ENCODE results near the gene CCDC138. TPM values are rescaled to one million over a fixed set of nuclear protein-coding genes. Genes with fewer than 3 reads are reported as not detected.
"Not testable (repeated sequence)": the region's sequence is repeated elsewhere in the genome, so short reads cannot be mapped to it uniquely, and the experiment has no call there.

The CCDC138 gene, protein sequence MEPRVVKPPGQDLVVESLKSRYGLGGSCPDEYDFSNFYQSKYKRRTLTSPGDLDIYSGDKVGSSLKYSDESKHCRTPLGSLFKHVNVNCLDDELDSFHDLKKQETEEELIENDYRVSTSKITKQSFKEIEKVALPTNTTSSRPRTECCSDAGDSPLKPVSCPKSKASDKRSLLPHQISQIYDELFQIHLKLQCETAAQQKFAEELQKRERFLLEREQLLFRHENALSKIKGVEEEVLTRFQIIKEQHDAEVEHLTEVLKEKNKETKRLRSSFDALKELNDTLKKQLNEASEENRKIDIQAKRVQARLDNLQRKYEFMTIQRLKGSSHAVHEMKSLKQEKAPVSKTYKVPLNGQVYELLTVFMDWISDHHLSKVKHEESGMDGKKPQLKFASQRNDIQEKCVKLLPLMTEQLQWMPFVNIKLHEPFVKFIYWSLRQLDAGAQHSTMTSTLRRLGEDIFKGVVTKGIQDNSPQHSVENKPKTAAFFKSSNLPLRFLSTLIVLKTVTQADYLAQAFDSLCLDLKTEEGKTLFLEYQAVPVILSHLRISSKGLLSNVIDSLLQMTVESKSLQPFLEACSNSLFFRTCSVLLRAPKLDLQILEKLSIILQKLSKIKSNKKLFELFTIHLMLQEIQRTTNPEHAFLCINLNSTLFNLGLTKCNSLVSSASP
- 1 to 10 TPM; 4.2 to 4.5 TPM for total RNA-seq

DNA sequence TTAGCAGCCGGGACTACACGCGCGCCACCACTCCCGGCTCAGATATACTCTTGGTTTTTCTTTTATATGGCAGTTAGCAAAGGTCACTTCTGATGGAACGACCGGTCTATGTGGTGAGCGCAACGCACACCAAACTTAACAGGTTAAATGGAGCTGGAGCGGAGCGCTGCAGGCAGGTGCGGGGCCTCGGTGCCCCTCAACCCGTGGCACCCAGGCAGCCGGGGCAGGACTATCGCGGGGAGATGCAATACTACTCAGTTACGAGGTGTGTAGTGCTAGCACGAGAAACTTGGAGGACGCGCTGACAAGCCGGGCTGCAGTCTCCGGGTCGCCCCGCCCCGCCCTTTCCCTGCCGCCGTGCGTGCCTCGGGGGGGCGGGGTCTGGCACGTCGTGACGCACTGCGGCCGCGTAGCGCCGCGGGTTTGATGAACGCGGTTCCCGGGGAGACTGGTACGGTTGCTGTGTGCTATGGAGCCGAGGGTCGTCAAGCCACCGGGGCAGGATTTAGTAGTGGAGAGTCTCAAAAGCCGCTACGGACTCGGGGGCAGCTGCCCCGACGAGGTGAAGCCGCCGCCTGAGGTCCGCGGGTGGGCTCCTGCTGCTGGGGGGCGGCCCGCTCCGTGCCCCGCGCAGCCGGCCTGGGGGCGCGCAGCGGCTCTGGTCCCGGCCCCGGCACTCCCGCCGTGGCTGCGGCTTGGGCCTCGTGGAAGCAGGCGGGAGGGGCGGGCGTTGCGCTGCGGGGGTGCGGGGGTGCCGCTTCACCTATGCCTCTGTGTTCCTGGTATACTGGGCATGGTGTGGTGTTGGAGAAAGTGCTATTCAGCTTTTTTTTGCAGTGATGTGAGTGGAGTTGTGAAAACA lies at the start of gene CCDC138:
Gene CCDC138, plus strand, starts transcription at position 418 of the 862 bp plus-strand sequence. Its CDS starts 52 bp downstream, at position 470.
- Histone ChIP-seq H3K27me3 (replicated peaks; ENCODE audit: insufficient read depth) (no peaks in the 10 kb centered on the region), H3K27ac (peak within 1 kb of the TSS; percentile 69 to 76), H3K36me3 (no peaks in the 10 kb centered on the region), H3K9me3 (no peaks in the 10 kb centered on the region), H3K4me1 (replicated peaks) (no peaks in the 10 kb centered on the region), H3K4me3 (peak within 1 kb of the TSS; percentile 65 to 88)
- peak; percentile 83 for DNase-seq (ENCODE audit: low spot score)
- intact Hi-C loops (cut with DNase I) = no loop called here
- TF ChIP-seq POLR2A (IDR thresholded peaks at IDR 0.05) (peak; percentile 35), POLR2AphosphoS5 (IDR thresholded peaks at IDR 0.05) (peak; percentile 65)
- TF ChIP-seq, protein P1, sequence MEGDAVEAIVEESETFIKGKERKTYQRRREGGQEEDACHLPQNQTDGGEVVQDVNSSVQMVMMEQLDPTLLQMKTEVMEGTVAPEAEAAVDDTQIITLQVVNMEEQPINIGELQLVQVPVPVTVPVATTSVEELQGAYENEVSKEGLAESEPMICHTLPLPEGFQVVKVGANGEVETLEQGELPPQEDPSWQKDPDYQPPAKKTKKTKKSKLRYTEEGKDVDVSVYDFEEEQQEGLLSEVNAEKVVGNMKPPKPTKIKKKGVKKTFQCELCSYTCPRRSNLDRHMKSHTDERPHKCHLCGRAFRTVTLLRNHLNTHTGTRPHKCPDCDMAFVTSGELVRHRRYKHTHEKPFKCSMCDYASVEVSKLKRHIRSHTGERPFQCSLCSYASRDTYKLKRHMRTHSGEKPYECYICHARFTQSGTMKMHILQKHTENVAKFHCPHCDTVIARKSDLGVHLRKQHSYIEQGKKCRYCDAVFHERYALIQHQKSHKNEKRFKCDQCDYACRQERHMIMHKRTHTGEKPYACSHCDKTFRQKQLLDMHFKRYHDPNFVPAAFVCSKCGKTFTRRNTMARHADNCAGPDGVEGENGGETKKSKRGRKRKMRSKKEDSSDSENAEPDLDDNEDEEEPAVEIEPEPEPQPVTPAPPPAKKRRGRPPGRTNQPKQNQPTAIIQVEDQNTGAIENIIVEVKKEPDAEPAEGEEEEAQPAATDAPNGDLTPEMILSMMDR (IDR thresholded peaks at IDR 0.05) = no peak
- under 1% methylated on average over 59 of the region's 78 CpGs for WGBS

DNA sequence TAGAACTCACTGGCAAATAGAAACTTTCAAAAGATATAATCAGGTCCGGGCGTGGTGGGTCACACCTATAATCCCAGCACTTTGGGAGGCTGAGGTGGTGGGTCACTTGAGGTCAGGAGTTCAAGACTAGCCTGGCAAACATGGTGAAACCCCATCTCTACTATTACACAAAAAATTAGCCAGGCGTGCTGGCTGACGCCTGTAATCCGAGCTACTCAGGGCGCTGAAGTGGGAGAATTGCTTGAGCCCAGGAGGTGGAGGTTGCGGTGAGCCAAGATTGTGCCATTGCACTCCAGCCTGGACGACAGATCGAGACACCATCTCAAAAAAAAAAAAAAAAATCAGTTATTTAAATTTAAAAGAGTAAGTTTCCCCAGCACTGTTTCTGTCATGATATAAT lies 28.6 kb upstream of the CCDC138 start:
- H3K27ac ChIP-seq; H3K36me3 ChIP-seq; intact Hi-C loops (cut with DNase I); H3K4me1 ChIP-seq (replicated peaks); DNase-seq (ENCODE audit: low spot score); H3K9me3 ChIP-seq; H3K4me3 ChIP-seq; H3K27me3 ChIP-seq (replicated peaks; ENCODE audit: insufficient read depth): not testable (repeated sequence)
- WGBS = 95% methylated on average over 9 of the region's 9 CpGs

DNA sequence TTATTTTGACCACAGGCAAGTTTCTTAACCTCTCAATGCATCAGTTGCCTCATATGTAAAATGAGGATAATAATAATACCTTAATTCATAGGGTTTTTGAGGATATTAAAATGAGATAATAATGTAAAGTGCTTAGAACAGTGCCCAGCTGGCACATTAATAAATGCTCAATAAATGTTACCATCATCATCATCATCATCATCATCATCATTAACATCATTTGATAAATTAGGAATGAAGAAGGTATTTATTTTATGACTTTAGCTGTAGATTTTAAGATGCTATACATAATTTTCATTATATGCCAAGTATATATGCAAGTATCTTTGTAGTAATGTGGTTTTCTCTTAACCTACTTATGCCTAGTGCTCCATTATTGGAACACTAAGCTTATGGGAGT lies 24.0 kb upstream of the CCDC138 start:
- H3K27ac ChIP-seq; H3K4me1 ChIP-seq (replicated peaks); H3K9me3 ChIP-seq; H3K27me3 ChIP-seq (replicated peaks; ENCODE audit: insufficient read depth); H3K4me3 ChIP-seq; DNase-seq (ENCODE audit: low spot score); intact Hi-C loops (cut with DNase I): not testable (repeated sequence)
- peaks cover 0 to 12% of the 10 kb centered on the region in 2 donors for H3K36me3 ChIP-seq

DNA sequence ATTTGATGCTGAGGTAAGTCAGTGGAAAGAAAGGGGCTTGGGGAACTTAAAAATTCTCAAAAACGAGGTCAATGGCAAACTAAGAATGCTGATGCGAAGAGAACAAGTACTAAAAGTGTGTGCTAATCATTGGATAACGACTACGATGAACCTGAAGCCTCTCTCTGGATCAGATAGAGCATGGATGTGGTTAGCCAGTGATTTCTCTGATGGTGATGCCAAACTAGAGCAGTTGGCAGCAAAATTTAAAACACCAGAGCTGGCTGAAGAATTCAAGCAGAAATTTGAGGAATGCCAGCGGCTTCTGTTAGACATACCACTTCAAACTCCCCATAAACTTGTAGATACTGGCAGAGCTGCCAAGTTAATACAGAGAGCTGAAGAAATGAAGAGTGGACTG lies 19.9 kb upstream of the CCDC138 start:
- DNase-seq (ENCODE audit: low spot score); H3K4me1 ChIP-seq (replicated peaks); H3K27ac ChIP-seq; H3K9me3 ChIP-seq; intact Hi-C loops (cut with DNase I); H3K27me3 ChIP-seq (replicated peaks; ENCODE audit: insufficient read depth); H3K4me3 ChIP-seq: not testable (repeated sequence)
- WGBS = 74% methylated on average over 5 of the region's 5 CpGs
- peaks cover 0 to 12% of the 10 kb centered on the region in 2 donors for H3K36me3 ChIP-seq

DNA sequence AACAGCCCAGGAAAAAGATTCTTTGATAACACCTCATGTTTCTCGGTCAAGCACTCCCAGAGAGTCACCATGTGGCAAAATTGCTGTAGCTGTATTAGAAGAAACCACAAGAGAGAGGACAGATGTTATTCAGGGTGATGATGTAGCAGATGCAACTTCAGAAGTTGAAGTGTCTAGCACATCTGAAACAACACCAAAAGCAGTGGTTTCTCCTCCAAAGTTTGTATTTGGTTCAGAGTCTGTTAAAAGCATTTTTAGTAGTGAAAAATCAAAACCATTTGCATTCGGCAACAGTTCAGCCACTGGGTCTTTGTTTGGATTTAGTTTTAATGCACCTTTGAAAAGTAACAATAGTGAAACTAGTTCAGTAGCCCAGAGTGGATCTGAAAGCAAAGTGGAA lies 18.7 kb upstream of the CCDC138 start:
- DNase-seq (ENCODE audit: low spot score); H3K36me3 ChIP-seq; H3K4me3 ChIP-seq; H3K4me1 ChIP-seq (replicated peaks); intact Hi-C loops (cut with DNase I); H3K9me3 ChIP-seq; H3K27ac ChIP-seq; H3K27me3 ChIP-seq (replicated peaks; ENCODE audit: insufficient read depth): not testable (repeated sequence)
- 80% methylated on average over 1 of the region's 2 CpGs for WGBS

DNA sequence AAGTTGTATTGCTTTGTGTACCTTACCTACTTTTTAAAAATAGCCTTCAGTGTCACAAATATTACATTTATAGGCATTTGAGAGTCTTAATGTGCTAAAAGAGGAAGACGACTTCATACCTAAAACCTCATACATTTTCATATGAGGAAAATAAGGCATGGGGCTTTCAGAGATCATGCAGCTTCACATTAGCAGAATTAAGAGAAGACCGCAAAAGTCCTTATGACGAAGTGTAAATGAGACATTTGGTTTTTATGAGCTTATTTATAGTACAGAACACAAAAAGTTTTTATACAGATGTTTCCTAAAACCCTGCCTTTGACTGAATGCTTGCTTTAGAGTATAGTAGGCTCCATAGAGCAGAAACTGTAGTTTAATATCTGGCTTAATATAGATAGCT lies 10.1 kb upstream of the CCDC138 start:
- TF ChIP-seq POLR2A (IDR thresholded peaks at IDR 0.05) (no peak), POLR2AphosphoS5 (IDR thresholded peaks at IDR 0.05) (no peak)
- TF ChIP-seq, protein P1 (IDR thresholded peaks at IDR 0.05) = no peak
- Histone ChIP-seq H3K4me3 (no peak overlapping the region), H3K36me3 (peaks cover 0 to 6% of the 10 kb centered on the region in 2 donors), H3K9me3 (no peaks in the 10 kb centered on the region), H3K27me3 (replicated peaks; ENCODE audit: insufficient read depth) (no peaks in the 10 kb centered on the region), H3K4me1 (replicated peaks) (no peaks in the 10 kb centered on the region), H3K27ac (no peak overlapping the region)
- intact Hi-C loops (cut with DNase I) = no loop called here
- WGBS = 87% methylated on average over 3 of the region's 3 CpGs
- DNase-seq (ENCODE audit: low spot score) = no peak
